GM18520 (cell line): ENCODE results near the gene LDLRAD3.

Experiments
- ATAC-seq: cut with Tn5 transposase; IDR thresholded peaks from one replicate; pipeline ENCODE4 v1.9.1; 2021; ENCODE audit not compliant: unreplicated experiment

Gene LDLRAD3

GRCh38 chr11:36264011-36264972, 320.4 kb downstream of the LDLRAD3 start:
- ATAC-seq, result no peak

GRCh38 chr11:36264973-36265344, 321.1 kb downstream of the LDLRAD3 start:
- ATAC-seq, result no peak

- no peak for ATAC-seq
These were observed 322.1 kb downstream of the LDLRAD3 start for GRCh38 chr11:36265793-36266628.

GRCh38 chr11:36266767-36267166, 322.9 kb downstream of the LDLRAD3 start:
- ATAC-seq, result no peak

- ATAC-seq, result no peak
These were observed 324.6 kb downstream of the LDLRAD3 start for GRCh38 chr11:36268337-36268985.

- ATAC-seq, result no peak
These were observed 326.8 kb downstream of the LDLRAD3 start for GRCh38 chr11:36270701-36271100.

- ATAC-seq, result no peak
These were observed 328.0 kb downstream of the LDLRAD3 start for GRCh38 chr11:36271794-36272407.

- no peak for ATAC-seq
These were observed 329.2 kb downstream of the LDLRAD3 start for GRCh38 chr11:36273110-36273509.

GRCh38 chr11:36274414-36274813, 330.6 kb downstream of the LDLRAD3 start:
- no peak for ATAC-seq

GRCh38 chr11:36278531-36279282, 334.8 kb downstream of the LDLRAD3 start:
- no peak for ATAC-seq

- ATAC-seq, result no peak
These were observed 336.7 kb downstream of the LDLRAD3 start for GRCh38 chr11:36280531-36280930.
